HepG2 (cell line): Measurements from ENCODE around the gene LINGO3. TPM values are rescaled to one million over a fixed set of nuclear protein-coding genes. Genes with fewer than 3 reads are reported as not detected.

ENCODE experiments used
- ATF2 ChIP-seq: sonication (generic); formaldehyde crosslinking; IDR thresholded peaks from 2 replicates; pipeline ENCODE4 v1.4.0; 2020; ENCODE audit warnings: missing genetic modification reagents
- EP300 ChIP-seq, 3 experiments: sonication (generic) in 1 of 3; formaldehyde crosslinking in 1 of 3; IDR thresholded peaks; 2 replicates each; pipeline versions ENCODE4 v1.5.1 to v1.6.1; 2011 to 2020; ENCODE audit warnings: low read depth in 2 of 3, low read length in 2 of 3, borderline replicate concordance in 1 of 3, improper control_type of control experiment in 1 of 3, mild to moderate bottlenecking in 1 of 3, missing genetic modification reagents in 1 of 3, moderate library complexity in 1 of 3
- FOXA1 ChIP-seq, 2 experiments: fragments of 450-650 bp in 1 of 2; sonication (generic) in 1 of 2; formaldehyde crosslinking in 1 of 2; IDR thresholded peaks; 2 replicates each; pipeline versions ENCODE4 v1.4.0 to v1.6.1; 2016 to 2020; ENCODE audit warnings: missing genetic modification reagents in 1 of 2
- HMGXB4 ChIP-seq, 2 experiments: sonication (generic) in 1 of 2; formaldehyde crosslinking in 1 of 2; IDR thresholded peaks; 2 replicates each; pipeline versions ENCODE4 v1.4.0 to v1.6.1; 2018 to 2020; ENCODE audit warnings: missing genetic modification reagents in 2 of 2, borderline replicate concordance in 1 of 2, low read depth in 1 of 2, mild to moderate bottlenecking in 1 of 2, missing biosample characterization in 1 of 2
- KDM5B ChIP-seq: sonication (generic); formaldehyde crosslinking; IDR thresholded peaks from 2 replicates; pipeline ENCODE4 v1.4.0; 2020; ENCODE audit warnings: missing genetic modification reagents, mild to moderate bottlenecking, borderline replicate concordance
- MTF2 ChIP-seq: sonication (generic); formaldehyde crosslinking; IDR thresholded peaks from 2 replicates; pipeline ENCODE4 v1.5.0; 2020; ENCODE audit warnings: missing genetic modification reagents, borderline replicate concordance
- RXRA ChIP-seq: sonication (generic); formaldehyde crosslinking; IDR thresholded peaks from 2 replicates; pipeline ENCODE4 v1.5.1; 2020; ENCODE audit warnings: missing genetic modification reagents
- TFDP1 ChIP-seq: IDR thresholded peaks from 2 replicates; pipeline ENCODE4 v1.6.1; 2016; ENCODE audit warnings: missing compliant biosample characterization, missing genetic modification reagents, borderline replicate concordance
- TP53 ChIP-seq: sonication (generic); formaldehyde crosslinking; conservative IDR thresholded peaks from 2 replicates; pipeline ENCODE4 v1.4.0; 2020; ENCODE audit warnings: missing genetic modification reagents
- UBTF ChIP-seq: sonication (generic); formaldehyde crosslinking; IDR thresholded peaks from 2 replicates; pipeline ENCODE4 v1.4.0; 2020; ENCODE audit warnings: mild to moderate bottlenecking, missing genetic modification reagents
- YEATS4 ChIP-seq: sonication (generic); formaldehyde crosslinking; IDR thresholded peaks from 2 replicates; pipeline ENCODE4 v1.4.0; 2020; ENCODE audit warnings: missing genetic modification reagents, borderline replicate concordance
- ZBTB25 ChIP-seq: IDR thresholded peaks from 2 replicates; pipeline ENCODE4 v1.6.1; 2018; ENCODE audit warnings: missing genetic modification reagents
- ZBTB38 ChIP-seq: sonication (generic); formaldehyde crosslinking; IDR thresholded peaks from 2 replicates; pipeline ENCODE4 v1.5.1; 2020; ENCODE audit warnings: mild to moderate bottlenecking, missing genetic modification reagents
- ZFX ChIP-seq: sonication (generic); formaldehyde crosslinking; IDR thresholded peaks from 2 replicates; pipeline ENCODE4 v1.4.0; 2020; ENCODE audit warnings: mild to moderate bottlenecking, low read depth, missing genetic modification reagents, moderate library complexity
- ZFY ChIP-seq: sonication (generic); formaldehyde crosslinking; IDR thresholded peaks from 2 replicates; pipeline ENCODE4 v1.4.0; 2020; ENCODE audit warnings: missing genetic modification reagents
- ZNF414 ChIP-seq: sonication (generic); formaldehyde crosslinking; IDR thresholded peaks from 2 replicates; pipeline ENCODE4 v1.5.0; 2020; ENCODE audit warnings: missing genetic modification reagents
- polyA plus RNA-seq, 8 experiments: library from polyadenylated mRNA; depleted of rRNA in 3 of 8; stranded (reverse) in 7 of 8; unstranded in 1 of 8; fragments of >200 nt; fragmentation: Illumina TruSeq in 4 of 8; extraction: Trizol in 4 of 8; gene quantifications; 2 replicates each; pipeline versions ENCODE4 v1.2.1 to v1.2.3, GENCODE V29; 2011 to 2016; ENCODE audit warnings: low read depth in 4 of 8, missing spikeins in 1 of 8, mixed read lengths in 1 of 8; ENCODE audit not compliant: insufficient read depth in 1 of 8
- total RNA-seq, 5 experiments: library from RNA; depleted of rRNA; stranded (reverse); fragments of >200 nt; fragmentation: Illumina TruSeq; extraction: Trizol; gene quantifications; 2 replicates each; pipeline ENCODE4 v1.2.3, GENCODE V29; 2016; ENCODE audit warnings: low read depth in 1 of 5

The LINGO3 gene
- total and polyA plus RNA-seq, 2 of the 13 experiments (the other 11 are each of a cell fraction or from before 2014, with no cell fraction given) = not detected

GRCh38 chr19:2270423-2271233, 37.3 kb downstream of the LINGO3 start (continued):
- TF ChIP-seq HMGXB4 (CRISPR knock-in tag; IDR thresholded peaks at IDR 0.05; ENCODE audit: borderline replicate concordance in 1 of 2, low read depth in 1 of 2) = peak in 1 of 2 experiments; percentile 38; a peak in 1 of 4 replicates
- peak; percentile 34; the same call in 1 of the 2 replicates for TF ChIP-seq TFDP1
- TF ChIP-seq TP53 = no peak
- TF ChIP-seq ATF2 = peak; percentile 34; the same call in 1 of the 2 replicates
- TF ChIP-seq KDM5B (CRISPR knock-in tag) = 0 out of 2 replicates have a peak, but pooled peaks have one; percentile 10
- TF ChIP-seq RXRA = peak; percentile 53; the same call in 1 of the 2 replicates
- peak; percentile 76 for TF ChIP-seq ZFY (CRISPR knock-in tag)
- peak; percentile 62; the same call in 1 of the 2 replicates for TF ChIP-seq ZBTB25 (CRISPR knock-in tag)
- peak; percentile 43; the same call in 1 of the 2 replicates for TF ChIP-seq ZFX (CRISPR knock-in tag)
- 0 out of 2 replicates have a peak, but pooled peaks have one; percentile 37 for TF ChIP-seq MTF2 (CRISPR knock-in tag)
- 0 out of 2 replicates have a peak, but pooled peaks have one; percentile 8 for TF ChIP-seq ZBTB38 (CRISPR knock-in tag)
- peak in 1 of 2 experiments; percentile 7; a peak in 1 of 4 replicates for TF ChIP-seq EP300 (IDR thresholded peaks at IDR 0.05; ENCODE audit: low read depth in 2 of 2, low read length in 2 of 2)
- no peak for TF ChIP-seq EP300 (CRISPR knock-in tag; IDR thresholded peaks at IDR 0.05; ENCODE audit: borderline replicate concordance)
- TF ChIP-seq YEATS4 (CRISPR knock-in tag) = peak; percentile 58
- 0 out of 2 replicates have a peak, but pooled peaks have one; percentile 18 for TF ChIP-seq ZNF414 (CRISPR knock-in tag)
- TF ChIP-seq FOXA1 (IDR thresholded peaks at IDR 0.05) = no peak
- peak; percentile 70 for TF ChIP-seq FOXA1 (CRISPR knock-in tag; IDR thresholded peaks at IDR 0.05)
- peak; percentile 56 for TF ChIP-seq UBTF (CRISPR knock-in tag)
